Choroid plexus epithelial cell (primary cell): ENCODE results near the gene CISH.

Experiments used
- DNase-seq: peaks from one replicate; pipeline ENCODE4 v3.0.0-alpha.2; 2010; ENCODE audit warnings: low read depth
- H3K4me3 ChIP-seq: 2 replicates; pipeline ENCODE4 v1.5.1; 2011; ENCODE audit warnings: low read depth, mild to moderate bottlenecking, control low read depth, low read length, moderate library complexity
- TF ChIP-seq, protein P1 (sequence below): conservative IDR thresholded peaks from 2 replicates; pipeline ENCODE4 v1.5.1; 2011; ENCODE audit warnings: low read depth, mild to moderate bottlenecking, control low read depth, inconsistent platforms, low read length, moderate library complexity

Gene CISH

DNA sequence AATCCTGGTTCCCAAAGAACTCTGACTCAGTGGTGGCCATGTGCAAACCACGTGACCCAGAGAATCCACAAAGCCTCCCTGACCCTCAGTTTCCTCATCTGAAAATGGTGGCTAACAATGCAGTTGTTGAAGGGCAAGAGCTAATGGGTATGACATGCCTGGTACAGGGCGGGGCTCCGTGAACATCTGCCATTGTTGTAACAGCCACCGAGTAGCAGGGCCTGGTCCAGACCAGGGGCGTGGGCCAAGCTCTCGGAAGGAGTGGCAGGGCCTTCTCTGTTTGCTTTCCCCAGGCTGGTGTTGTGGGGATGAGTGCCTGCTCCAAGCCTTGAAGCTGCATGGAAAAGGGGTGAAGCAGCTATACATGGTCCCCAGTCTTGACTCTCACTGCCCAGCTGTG lies 18.8 kb upstream of the CISH start:
- DNase-seq: no peak
- TF ChIP-seq, protein P1, sequence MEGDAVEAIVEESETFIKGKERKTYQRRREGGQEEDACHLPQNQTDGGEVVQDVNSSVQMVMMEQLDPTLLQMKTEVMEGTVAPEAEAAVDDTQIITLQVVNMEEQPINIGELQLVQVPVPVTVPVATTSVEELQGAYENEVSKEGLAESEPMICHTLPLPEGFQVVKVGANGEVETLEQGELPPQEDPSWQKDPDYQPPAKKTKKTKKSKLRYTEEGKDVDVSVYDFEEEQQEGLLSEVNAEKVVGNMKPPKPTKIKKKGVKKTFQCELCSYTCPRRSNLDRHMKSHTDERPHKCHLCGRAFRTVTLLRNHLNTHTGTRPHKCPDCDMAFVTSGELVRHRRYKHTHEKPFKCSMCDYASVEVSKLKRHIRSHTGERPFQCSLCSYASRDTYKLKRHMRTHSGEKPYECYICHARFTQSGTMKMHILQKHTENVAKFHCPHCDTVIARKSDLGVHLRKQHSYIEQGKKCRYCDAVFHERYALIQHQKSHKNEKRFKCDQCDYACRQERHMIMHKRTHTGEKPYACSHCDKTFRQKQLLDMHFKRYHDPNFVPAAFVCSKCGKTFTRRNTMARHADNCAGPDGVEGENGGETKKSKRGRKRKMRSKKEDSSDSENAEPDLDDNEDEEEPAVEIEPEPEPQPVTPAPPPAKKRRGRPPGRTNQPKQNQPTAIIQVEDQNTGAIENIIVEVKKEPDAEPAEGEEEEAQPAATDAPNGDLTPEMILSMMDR: no peak

DNA sequence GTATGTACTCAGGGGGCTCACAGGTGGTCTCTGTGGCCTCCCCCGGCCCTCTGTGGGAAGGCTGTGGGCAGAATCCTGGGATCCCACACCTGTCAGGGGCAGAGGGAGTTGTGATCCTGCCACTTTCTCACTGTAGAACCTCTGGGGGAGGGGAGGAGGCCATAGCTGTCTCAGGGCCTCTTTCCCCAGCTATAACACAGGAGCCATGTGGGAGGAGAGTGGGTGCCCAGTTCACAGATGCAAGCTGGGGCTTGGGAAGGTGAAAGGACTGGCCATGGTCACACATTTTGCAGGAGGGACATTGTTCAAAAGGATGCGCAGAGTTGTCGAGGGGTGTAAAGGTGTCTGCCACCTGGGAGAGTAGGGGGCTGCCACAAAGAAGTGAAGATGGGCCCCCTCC lies 17.0 kb upstream of the CISH start:
- TF ChIP-seq, protein P1: no peak
- DNase-seq: no peak
- H3K4me3 ChIP-seq: no peak overlapping the region

More for the DNA sequence above, 18.8 kb upstream of the CISH start:
- H3K4me3 ChIP-seq: no peak overlapping the region

DNA sequence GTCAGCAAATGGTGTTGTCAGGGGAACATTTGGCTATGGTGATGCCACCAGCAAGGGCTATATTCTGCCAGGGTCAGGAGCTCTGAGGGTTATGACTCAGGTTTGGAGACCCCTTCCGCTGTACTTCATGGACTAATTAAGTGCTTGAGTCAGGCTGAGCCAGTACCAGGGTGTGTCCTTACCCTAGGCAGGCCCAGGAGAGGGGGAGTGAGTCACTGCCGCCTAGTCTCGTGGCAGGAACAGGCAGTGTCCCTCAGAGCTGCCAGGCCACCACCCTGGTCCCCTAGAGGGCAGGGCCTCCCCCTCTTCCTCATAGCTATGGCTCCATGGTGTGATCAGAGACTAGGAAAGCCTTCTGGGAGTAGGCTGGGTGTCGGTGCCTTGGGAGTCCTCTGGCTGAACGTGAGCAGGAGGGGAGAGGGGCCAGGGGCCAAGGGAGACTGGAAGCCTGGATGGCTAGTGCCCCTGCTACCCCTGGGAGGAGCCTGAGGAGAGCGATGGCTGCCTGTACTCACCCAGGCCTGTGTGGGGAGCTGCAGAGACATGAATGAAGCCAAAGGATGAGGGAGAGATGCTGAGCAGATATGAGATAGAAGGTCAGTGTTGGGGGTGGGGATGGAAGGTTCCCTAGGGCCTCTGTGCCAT lies 16.0 kb upstream of the CISH start:
- TF ChIP-seq, protein P1: peak; percentile 69
- no peak overlapping the region for H3K4me3 ChIP-seq
- peak; percentile 62 for DNase-seq

DNA sequence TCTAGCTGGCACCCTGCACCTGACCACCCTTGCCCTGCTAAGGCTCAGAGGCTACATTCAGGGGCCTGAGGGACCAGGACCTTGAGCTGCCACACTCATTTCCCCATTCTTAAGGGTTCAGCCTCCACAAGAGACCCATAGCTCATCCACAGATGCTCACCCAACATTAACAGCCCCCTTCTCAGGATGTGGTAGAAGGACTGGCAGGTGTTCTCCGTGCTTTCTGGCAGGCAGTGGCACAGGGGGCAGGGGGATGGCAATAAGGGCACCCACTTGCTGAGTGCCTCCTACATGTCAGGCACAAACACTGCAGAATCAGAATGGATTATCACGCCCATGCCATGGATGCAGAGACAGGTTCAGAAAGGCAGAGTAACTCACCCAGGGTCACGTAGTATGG lies 14.8 kb upstream of the CISH start:
- H3K4me3 ChIP-seq: no peak overlapping the region
- TF ChIP-seq, protein P1: no peak
- DNase-seq: no peak

DNA sequence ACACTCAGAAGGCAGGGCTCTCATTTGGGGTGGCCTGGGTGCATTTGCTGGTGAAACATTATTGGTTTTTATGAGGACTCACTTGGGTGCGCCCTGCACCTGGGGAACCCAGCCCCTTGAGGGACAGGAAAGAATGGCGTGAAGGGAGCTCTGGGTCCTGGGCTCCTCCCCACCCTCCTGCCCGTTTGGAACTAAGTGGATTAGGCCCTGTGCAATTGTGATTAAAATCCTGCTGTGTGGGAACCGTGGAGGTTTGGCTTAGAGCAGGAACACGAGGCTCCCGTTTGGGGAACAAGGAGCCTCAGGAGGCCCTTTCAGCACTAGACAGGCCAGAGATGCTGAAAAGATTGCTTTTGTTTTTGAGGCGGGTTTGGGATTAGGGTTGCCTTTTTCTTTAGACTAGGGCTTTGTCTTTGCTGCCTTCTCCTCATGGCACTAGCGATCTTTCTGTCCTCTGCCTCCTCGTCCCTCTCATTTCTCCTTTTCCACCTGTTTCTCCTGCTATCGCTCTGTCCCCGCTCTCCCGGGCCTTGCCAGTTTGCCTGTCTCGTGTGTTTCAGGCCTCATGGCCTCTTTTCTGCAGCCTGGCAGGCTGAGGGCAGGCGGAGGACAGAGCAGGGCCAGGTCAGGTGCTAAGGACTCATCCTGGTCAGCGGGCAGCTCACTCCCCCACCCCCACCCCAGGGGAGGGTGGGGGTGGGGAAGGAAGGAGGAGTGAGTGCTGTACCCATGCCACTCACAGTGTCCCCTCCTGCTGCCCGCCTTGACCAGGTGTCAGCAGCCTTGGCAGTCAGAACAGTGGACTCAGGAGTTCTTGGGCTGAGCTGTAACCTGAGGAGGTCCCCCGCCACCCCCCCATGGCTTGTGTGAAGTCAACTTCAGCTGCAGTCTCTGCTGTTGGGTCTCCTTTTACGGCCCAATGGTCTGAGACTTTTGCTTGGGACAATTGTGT lies 13.9 kb upstream of the CISH start:
- DNase-seq: no peak
- H3K4me3 ChIP-seq: no peak overlapping the region
- TF ChIP-seq, protein P1: no peak

DNA sequence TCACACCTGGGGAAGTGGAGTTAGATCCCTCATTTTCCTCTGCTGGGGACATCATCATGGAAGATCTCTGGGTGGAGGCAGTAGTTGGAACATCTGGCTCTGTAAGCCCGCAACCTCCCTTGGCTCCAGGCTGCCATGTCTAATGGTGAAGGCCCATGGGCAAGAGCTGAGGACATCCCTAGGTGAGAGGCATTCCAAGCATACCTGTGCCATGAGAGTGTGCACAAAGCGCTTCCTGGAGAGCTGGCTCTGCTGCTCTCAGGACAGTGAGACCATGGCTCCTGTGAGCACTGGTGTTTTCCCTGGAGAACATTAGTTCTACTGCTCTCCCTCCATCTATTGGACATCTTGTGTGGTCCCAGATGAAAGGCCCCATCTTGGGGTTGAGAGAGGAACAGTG lies 13.1 kb upstream of the CISH start:
- H3K4me3 ChIP-seq: no peak overlapping the region
- TF ChIP-seq, protein P1: no peak
- DNase-seq: peak; percentile 9
